Stimulated activated naive CD8-positive, alpha-beta T cell treated with anti-CD3 and anti-CD28 coated beads, Interleukin-15, amount 100 ng/mL, for 72 hours (primary cell): ENCODE results near the gene EFNA5.
"Not testable (repeated sequence)": the region's sequence is repeated elsewhere in the genome, so short reads cannot be mapped to it uniquely, and the experiment has no call there.

Experiments
- ATAC-seq: fragments of 150-1000 bp; cut with Tn5 transposase; 2 replicates; pipeline ENCODE4 v1.10.0; 2021; ENCODE audit warnings: mild to moderate bottlenecking, moderate library complexity
- DNase-seq, 2 donors: peaks; one replicate each; pipeline ENCODE4 v3.0.0; 2021 to 2022
- H3K27ac Mint-ChIP-seq, 2 donors: one replicate each; pipeline ENCODE4 v1.8.0; 2022; ENCODE audit warnings: mild to moderate bottlenecking in 2 of 2, mixed read lengths in 2 of 2, moderate library complexity in 2 of 2
- H3K27me3 Mint-ChIP-seq: one replicate; pipeline ENCODE4 v1.8.0; 2022; ENCODE audit warnings: mixed read lengths
- H3K4me1 Mint-ChIP-seq: one replicate; pipeline ENCODE4 v1.8.0; 2022; ENCODE audit warnings: mild to moderate bottlenecking, mixed read lengths
- H3K4me3 Mint-ChIP-seq, 2 donors: one replicate each; pipeline ENCODE4 v1.8.0; 2022; ENCODE audit warnings: mild to moderate bottlenecking in 2 of 2, mixed read lengths in 2 of 2, moderate library complexity in 1 of 2
- H3K9me3 Mint-ChIP-seq, 2 donors: one replicate each; pipeline ENCODE4 v1.8.0; 2022; ENCODE audit warnings: mixed read lengths in 2 of 2

Gene EFNA5

DNA sequence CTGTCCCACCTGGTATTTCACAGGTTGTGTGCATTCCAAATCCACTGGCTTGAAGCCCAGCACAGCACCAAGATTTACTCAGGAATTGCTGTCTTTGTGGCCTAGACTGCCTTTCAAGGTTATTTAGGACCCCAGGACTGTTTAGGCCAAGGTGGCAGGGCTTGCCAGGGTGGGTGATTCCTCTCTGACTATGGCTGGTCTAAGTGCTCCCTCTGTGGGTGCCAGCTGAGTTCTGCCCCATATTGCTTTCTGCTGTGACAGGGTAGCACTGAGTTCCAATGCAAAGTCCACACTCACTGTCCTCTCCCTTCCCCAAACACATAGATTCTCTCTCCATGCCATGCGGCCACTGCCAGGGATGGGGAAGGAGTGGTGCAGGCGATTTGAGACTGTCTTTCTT is 318.2 kb downstream of the EFNA5 start:
- DNase-seq: no peak
- no peaks in the 10 kb centered on the region for H3K4me1 Mint-ChIP-seq
- H3K27ac Mint-ChIP-seq: no peak overlapping the region
- no peak overlapping the region for H3K4me3 Mint-ChIP-seq
- peaks cover 0 to 14% of the 10 kb centered on the region in 2 donors for H3K9me3 Mint-ChIP-seq
- H3K27me3 Mint-ChIP-seq: peaks cover 12% of the 10 kb centered on the region
- ATAC-seq: no peak

DNA sequence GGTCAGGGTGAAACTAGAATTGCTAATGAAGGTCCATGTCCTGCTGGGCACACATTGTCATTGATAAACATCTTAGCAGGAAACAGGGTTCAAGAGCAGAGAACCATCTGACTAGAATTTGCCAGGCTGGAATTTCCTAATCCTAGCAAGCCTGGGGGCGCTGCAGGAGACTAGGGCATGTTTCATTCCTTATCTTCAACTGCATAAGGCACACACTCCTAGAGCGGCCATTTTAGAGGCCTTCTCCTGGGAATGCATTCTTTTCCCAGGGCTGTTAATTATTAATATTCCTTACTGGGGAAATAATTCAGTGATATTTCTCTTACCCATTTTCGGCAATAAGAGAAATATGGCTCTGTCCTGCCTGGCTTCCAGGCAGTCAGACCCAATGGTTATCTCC is 324.2 kb downstream of the EFNA5 start:
- H3K27me3 Mint-ChIP-seq, H3K4me1 Mint-ChIP-seq, ATAC-seq, H3K4me3 Mint-ChIP-seq, H3K27ac Mint-ChIP-seq, DNase-seq: not testable (repeated sequence)
- peaks cover 11 to 22% of the 10 kb centered on the region in 2 donors for H3K9me3 Mint-ChIP-seq

DNA sequence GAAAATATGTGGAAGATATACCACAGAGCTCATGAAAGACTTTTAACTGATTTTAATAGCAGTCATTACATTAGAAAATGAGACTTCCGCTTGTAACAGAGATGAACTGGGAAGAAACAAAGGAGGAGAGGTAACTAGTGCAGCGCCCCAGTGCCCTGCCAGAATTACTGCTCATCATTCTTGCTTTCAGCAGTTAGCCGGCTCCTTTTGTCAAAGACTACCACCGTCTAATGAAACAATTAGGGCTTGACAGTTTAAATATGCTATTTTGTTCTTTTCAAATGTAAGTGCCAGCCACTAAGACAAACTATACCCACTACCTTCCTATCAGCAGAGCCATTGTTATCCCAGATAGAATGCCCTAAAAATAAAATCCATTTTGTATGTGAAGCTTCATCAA is 328.4 kb downstream of the EFNA5 start:
- Mint-ChIP-seq H3K27ac (no peak overlapping the region), H3K4me3 (no peak overlapping the region), H3K27me3 (no peaks in the 10 kb centered on the region), H3K9me3 (peaks cover 11 to 20% of the 10 kb centered on the region in 2 donors), H3K4me1 (no peaks in the 10 kb centered on the region)
- ATAC-seq (no peak), DNase-seq (no peak)

DNA sequence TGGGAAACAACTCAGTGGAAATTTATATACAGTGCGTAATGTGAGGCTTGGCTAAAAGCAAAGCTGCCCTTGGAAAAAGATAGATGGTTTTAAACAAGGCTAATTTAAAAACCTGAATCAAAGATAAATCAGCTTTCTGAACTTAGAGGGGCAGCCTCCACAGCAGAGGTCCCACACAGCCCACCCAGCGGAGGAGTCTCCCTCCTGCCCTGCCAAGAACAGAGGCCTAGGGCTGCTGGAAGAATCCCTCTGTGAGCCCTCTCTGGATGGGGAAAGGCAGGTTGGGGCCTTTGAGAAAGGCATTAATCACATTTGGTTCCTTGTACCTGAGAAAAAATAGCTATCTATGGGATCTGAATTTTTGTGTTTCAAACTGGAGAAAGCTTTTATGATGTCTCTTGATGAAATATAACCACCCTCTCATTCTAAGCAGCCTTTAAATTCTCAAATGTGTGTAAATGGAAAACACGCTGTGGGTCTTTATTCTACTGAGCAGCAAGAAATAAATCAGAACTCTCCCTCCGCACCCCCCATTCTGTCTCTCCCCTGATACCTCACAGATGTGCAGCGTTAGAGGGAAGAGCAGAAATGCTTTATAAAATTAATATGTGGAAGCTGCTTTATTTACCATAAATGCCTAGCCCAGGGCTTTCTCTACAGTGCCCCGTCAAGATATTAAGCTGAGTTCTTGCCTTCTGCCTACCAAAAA is 329.2 kb downstream of the EFNA5 start:
- Mint-ChIP-seq H3K9me3 (peaks cover 11 to 20% of the 10 kb centered on the region in 2 donors), H3K4me3 (no peak overlapping the region), H3K4me1 (no peaks in the 10 kb centered on the region), H3K27ac (no peak overlapping the region), H3K27me3 (no peaks in the 10 kb centered on the region)
- ATAC-seq (no peak), DNase-seq (no peak)

DNA sequence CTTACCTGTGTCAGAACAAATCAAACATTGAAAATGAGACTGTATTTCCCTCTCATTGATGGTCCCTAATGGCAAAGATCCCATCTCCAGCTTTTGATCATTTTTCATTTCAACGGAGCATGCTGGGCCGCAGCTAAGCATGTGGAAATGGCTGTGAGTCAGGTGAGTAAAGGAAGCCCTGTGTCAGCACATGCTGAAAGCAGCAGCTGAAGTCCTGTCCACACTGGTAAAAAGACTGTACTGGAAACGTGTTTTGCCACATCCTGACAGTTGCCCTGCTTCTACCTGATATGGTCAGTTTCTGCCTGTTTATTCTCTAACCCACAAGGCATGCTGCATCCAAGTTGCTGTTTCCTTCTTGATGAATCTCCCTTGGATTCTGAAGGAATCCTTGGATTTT is 330.1 kb downstream of the EFNA5 start:
- Mint-ChIP-seq H3K9me3 (peaks cover 5 to 11% of the 10 kb centered on the region in 2 donors), H3K4me1 (no peaks in the 10 kb centered on the region), H3K4me3 (no peak overlapping the region), H3K27ac (no peak overlapping the region), H3K27me3 (no peaks in the 10 kb centered on the region)
- ATAC-seq (no peak), DNase-seq (no peak)

DNA sequence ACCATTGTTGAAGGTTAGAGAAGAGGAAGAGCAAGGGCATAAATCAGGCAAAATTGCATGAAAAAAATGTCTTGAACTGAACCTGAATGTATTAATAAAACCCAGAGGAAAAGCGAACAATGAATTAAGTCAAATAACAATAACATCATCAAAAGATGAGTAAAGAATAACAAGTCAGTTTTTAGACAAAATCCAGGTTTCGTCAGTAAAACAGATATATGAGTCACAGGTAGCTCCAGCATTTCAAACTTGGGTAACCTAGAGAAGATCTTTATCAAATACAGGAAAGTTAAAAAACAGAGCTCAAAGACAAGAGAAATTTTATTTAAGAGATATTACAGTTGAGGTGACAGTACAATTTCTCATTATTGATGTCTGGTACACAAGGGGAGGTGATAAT is 332.4 kb downstream of the EFNA5 start:
- no peak overlapping the region for H3K4me3 Mint-ChIP-seq
- H3K9me3 Mint-ChIP-seq: no peaks in the 10 kb centered on the region
- ATAC-seq: no peak
- no peak overlapping the region for H3K27ac Mint-ChIP-seq
- no peaks in the 10 kb centered on the region for H3K4me1 Mint-ChIP-seq
- H3K27me3 Mint-ChIP-seq: no peaks in the 10 kb centered on the region
- DNase-seq: no peak

DNA sequence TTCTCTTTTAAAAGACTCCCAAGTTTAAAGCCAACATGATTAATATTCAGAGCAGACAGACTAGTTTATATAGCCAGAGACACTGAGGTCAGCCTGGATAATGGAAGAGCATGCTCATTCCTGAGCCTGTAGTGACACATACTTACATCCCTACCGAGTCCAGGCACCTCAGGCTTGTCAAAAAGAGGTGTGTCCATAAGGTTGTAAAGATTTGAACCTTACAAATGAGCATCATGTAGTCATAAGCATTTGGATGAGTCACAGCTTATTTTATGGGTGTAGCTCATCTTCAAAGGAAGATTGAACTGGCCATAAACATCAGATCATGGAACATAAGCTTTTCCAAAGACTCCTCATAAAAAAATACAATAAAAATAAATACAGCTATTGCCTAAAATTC is 333.5 kb downstream of the EFNA5 start:
- Mint-ChIP-seq H3K27ac (no peak overlapping the region), H3K4me3 (no peak overlapping the region), H3K27me3 (no peaks in the 10 kb centered on the region), H3K9me3 (no peaks in the 10 kb centered on the region), H3K4me1 (no peaks in the 10 kb centered on the region)
- DNase-seq (no peak), ATAC-seq (no peak)

DNA sequence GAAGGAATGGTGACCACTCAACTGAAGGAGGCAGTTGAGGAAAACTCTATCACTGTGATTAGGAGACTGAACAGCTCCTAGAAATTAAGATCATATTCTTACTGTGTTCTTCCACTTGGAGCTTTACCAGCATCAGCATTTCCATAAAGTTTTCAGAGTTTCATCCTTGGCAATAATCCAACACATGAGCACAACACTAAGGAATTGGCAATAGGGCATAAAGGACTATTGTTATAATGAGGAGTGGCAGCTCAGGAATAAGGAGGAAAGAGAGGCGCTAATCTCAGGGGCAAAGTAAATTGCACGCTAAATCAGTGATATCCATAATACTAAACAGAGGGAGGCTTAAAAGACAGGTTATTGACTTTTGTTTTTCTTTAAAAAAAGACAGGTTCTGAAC is 338.9 kb downstream of the EFNA5 start:
- H3K4me1 Mint-ChIP-seq: no peaks in the 10 kb centered on the region
- no peak for ATAC-seq
- H3K27me3 Mint-ChIP-seq: peaks cover 7% of the 10 kb centered on the region
- peaks cover 0 to 12% of the 10 kb centered on the region in 2 donors for H3K9me3 Mint-ChIP-seq
- no peak for DNase-seq
- no peak overlapping the region for H3K4me3 Mint-ChIP-seq
- no peak overlapping the region for H3K27ac Mint-ChIP-seq

DNA sequence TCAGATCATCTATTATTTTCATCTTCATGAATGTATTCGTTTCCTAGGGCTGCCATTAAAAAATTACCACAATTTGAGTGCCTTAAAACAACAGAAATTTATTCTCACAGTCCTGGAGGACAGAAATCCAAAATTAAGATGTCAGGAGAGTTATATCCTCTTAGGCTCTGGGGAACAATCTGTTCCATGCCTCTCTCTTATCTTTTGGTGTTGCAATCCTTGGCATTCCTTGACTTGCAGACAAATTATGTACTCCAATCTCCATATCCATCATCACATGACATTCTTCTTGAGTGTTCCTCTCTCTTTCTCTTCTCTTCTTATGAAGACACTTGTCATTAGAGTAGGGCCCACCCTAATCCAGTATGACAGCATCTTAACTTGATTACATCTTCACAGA is 339.4 kb downstream of the EFNA5 start:
- no peak overlapping the region for H3K4me3 Mint-ChIP-seq
- no peaks in the 10 kb centered on the region for H3K4me1 Mint-ChIP-seq
- ATAC-seq: no peak
- H3K27me3 Mint-ChIP-seq: peaks cover 7% of the 10 kb centered on the region
- H3K27ac Mint-ChIP-seq: no peak overlapping the region
- DNase-seq: no peak
- H3K9me3 Mint-ChIP-seq: peaks cover 0 to 12% of the 10 kb centered on the region in 2 donors

DNA sequence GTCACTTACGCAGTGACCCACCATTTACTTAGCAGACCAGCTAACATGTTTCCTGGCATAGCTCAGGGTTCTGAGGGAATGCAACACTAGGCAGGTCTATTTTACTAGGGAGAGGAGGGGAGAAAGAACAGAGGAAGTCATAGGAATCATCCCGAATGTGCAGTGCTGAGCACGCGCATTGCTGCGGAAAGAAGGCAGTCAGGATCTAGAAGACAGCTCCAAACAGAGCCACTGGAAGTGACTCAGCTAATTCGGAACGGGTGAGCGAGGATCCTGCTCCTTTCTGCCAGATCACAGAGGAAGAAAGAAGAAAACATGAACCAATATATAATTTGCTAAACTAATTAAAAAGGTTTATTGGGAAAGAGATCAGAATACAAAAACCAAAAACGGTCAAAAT is 339.8 kb downstream of the EFNA5 start:
- H3K9me3 Mint-ChIP-seq: peaks cover 0 to 15% of the 10 kb centered on the region in 2 donors
- H3K4me1 Mint-ChIP-seq: no peaks in the 10 kb centered on the region
- no peak overlapping the region for H3K4me3 Mint-ChIP-seq
- DNase-seq (no peak), ATAC-seq (no peak)
- H3K27ac Mint-ChIP-seq: no peak overlapping the region
- H3K27me3 Mint-ChIP-seq: peaks cover 7% of the 10 kb centered on the region

DNA sequence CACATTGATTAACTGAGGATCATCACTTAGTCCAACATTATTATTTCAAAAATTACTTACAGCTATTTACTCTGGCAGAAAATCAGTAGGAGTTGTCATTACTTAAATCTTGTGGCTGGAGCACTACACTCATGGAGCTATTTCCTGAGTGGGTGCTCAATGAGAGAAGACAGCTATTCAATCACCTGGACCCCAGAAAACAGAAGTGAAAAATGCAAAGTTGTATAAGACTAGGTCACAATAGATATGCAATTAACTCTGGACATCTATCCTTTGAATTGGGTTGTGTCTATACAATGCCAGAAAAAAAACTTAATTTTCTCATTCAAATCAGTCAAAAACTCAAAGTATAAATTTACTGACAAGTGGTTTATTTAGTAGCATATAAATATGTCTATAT is 340.9 kb downstream of the EFNA5 start:
- Mint-ChIP-seq H3K27ac (no peak overlapping the region), H3K9me3 (peaks cover 0 to 18% of the 10 kb centered on the region in 2 donors), H3K4me3 (no peak overlapping the region), H3K27me3 (peaks cover 7% of the 10 kb centered on the region), H3K4me1 (no peaks in the 10 kb centered on the region)
- no peak for DNase-seq
- ATAC-seq: no peak
